Measurements from ENCODE around the gene SEMA4A. TPM values are rescaled to one million over a fixed set of nuclear protein-coding genes. Genes with fewer than 3 reads are reported as not detected.
A peak's percentile ranks its signal among the peaks of the same experiment; 100 is the strongest.

Gene SEMA4A
- total RNA-seq, 3 donors from 2014 or later, result 1.4 to 21.5 (median 9.2) TPM

DNA sequence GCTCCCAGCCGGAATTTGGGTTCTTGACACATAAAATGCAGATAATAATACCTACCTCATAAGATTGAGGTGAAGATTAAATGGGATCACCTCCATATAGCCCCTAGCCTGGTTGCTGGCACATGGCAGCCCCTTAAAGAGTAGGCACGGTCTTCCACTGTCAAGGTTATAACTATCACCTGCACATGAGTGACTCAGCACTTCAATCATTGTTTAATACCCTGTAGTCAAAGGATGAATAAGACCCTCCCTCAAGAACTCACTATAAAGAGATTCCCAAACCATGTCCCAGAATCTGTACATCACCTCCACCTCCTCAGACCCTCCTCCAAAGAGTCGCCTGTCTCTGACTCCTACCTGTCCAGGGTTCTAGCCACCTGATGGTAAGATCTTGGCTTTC, 45.3 kb upstream of the SEMA4A start:
- peaks cover 28 to 30% of the 10 kb centered on the region in 2 donors for H3K4me1 ChIP-seq
- no peak for DNase-seq (ENCODE audit: low spot score in 2 of 2)
- TF ChIP-seq POLR2AphosphoS5 (IDR thresholded peaks at IDR 0.05) (no peak), POLR2A (IDR thresholded peaks at IDR 0.05) (no peak)
- TF ChIP-seq, protein P1, sequence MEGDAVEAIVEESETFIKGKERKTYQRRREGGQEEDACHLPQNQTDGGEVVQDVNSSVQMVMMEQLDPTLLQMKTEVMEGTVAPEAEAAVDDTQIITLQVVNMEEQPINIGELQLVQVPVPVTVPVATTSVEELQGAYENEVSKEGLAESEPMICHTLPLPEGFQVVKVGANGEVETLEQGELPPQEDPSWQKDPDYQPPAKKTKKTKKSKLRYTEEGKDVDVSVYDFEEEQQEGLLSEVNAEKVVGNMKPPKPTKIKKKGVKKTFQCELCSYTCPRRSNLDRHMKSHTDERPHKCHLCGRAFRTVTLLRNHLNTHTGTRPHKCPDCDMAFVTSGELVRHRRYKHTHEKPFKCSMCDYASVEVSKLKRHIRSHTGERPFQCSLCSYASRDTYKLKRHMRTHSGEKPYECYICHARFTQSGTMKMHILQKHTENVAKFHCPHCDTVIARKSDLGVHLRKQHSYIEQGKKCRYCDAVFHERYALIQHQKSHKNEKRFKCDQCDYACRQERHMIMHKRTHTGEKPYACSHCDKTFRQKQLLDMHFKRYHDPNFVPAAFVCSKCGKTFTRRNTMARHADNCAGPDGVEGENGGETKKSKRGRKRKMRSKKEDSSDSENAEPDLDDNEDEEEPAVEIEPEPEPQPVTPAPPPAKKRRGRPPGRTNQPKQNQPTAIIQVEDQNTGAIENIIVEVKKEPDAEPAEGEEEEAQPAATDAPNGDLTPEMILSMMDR (IDR thresholded peaks at IDR 0.05), result no peak

DNA sequence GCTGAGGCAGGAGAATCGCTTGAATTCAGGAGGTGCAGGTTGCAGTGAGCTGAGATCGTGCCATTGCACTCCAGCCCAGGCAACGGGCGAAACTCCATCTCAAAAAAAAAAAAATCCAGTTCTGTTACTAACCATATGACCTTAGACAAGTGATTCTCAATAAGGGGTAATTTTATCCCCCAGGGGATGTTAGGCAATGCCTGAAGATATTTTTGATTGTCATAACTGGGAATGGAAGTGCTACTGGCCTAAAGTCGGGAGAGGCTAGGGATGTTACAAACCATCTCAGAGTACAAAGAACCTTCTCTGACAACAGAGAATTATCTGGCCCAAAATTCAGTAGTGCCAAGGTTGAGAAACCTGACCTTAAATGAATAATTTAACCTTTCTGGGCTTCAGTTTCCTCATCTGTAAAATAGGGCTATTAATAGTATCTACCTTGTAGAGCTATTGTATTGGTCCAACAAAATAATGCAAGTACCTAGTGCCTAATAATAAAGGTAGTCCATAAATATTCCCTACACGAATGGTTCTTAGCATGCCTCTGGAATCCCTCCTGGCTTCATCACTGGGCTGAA, 44.6 kb upstream of the SEMA4A start:
- Histone ChIP-seq H3K4me3 (no peak overlapping the region), H3K27ac (peak overlapping the region; percentile 78 to 99), H3K9me3 (no peaks in the 10 kb centered on the region), H3K4me1 (peaks cover 23 to 29% of the 10 kb centered on the region in 2 donors), H3K27me3 (no peaks in the 10 kb centered on the region), H3K36me3 (no peaks in the 10 kb centered on the region)
- no peak for DNase-seq (ENCODE audit: low spot score in 2 of 2)
- intact Hi-C loops (cut with DNase I; ENCODE audit: low total_unique reads), result no loop called here
- TF ChIP-seq POLR2AphosphoS5 (IDR thresholded peaks at IDR 0.05), result no peak
- no peak for TF ChIP-seq POLR2A (IDR thresholded peaks at IDR 0.05)
- TF ChIP-seq, protein P1 (IDR thresholded peaks at IDR 0.05), result no peak

More for the DNA sequence above, 45.3 kb upstream of the SEMA4A start:
- H3K27me3 ChIP-seq, result no peaks in the 10 kb centered on the region
- no peaks in the 10 kb centered on the region for H3K36me3 ChIP-seq
- intact Hi-C loops (cut with DNase I; ENCODE audit: low total_unique reads), result no loop called here
- no peaks in the 10 kb centered on the region for H3K9me3 ChIP-seq
- H3K27ac ChIP-seq, result peak overlapping the region; percentile 78 to 99
- H3K4me3 ChIP-seq, result no peak overlapping the region

DNA sequence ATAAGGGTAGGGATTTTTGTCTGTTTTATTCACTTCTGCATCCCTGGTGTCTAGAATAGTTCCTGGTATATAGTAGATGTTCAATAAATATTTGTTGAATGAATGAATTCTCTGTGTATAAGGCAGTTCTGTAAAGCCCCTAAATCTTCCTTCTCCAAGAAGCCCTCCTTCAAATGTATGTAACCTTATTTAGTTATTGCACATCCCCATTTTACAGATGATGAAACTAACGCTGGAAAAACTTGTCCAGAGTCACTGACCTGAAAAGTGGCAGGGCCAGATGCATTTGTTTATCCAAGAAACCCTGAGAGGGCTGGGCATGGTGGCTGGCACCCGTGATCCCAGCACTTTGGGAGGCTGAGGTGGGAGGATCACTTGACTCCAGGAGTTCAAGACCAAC, 43.1 kb upstream of the SEMA4A start:
- no peak overlapping the region for H3K4me3 ChIP-seq
- no peaks in the 10 kb centered on the region for H3K36me3 ChIP-seq
- H3K27ac ChIP-seq, result no peak overlapping the region
- no peaks in the 10 kb centered on the region for H3K9me3 ChIP-seq
- TF ChIP-seq POLR2A (IDR thresholded peaks at IDR 0.05) (no peak), POLR2AphosphoS5 (IDR thresholded peaks at IDR 0.05) (no peak)
- TF ChIP-seq, protein P1 (IDR thresholded peaks at IDR 0.05), result no peak
- DNase-seq (ENCODE audit: low spot score in 2 of 2), result no peak
- intact Hi-C loops (cut with DNase I; ENCODE audit: low total_unique reads), result no loop called here
- no peaks in the 10 kb centered on the region for H3K27me3 ChIP-seq
- H3K4me1 ChIP-seq, result peaks cover 8 to 21% of the 10 kb centered on the region in 2 donors

DNA sequence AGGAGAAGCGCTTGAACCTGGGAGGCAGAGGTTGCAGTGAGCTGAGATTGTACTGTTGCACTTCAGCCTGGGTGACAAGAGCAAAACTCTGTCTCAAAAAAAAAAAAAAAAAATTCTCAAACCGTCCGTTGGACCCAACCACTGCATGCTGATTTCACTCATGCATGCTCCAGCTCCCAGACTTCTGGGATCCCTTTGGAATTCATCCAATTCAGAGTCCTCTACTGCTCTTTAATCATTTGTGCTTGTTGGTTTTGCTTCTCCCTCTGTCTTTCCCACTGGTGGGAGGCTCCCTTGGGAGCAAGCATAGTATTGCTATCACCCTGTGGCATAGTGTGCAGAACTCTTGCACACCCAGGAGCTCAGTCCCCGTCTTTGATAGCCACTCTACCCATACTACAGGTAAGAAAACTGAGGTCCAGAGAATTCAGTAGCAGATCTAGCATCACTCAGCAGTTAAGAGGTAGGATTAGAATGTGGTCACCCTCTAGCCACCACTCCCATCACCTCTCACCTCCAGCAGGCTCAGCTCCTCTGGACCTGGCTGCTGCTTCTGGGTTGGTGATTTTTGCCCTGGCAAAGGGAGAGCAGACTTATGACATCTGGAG, 41.9 kb upstream of the SEMA4A start:
- TF ChIP-seq POLR2AphosphoS5 (IDR thresholded peaks at IDR 0.05) (no peak), POLR2A (IDR thresholded peaks at IDR 0.05) (no peak)
- TF ChIP-seq, protein P1 (IDR thresholded peaks at IDR 0.05), result no peak
- Histone ChIP-seq H3K27me3 (no peaks in the 10 kb centered on the region), H3K36me3 (no peaks in the 10 kb centered on the region), H3K4me3 (no peak overlapping the region), H3K27ac (peak overlapping the region; percentile 80 to 98), H3K9me3 (no peaks in the 10 kb centered on the region), H3K4me1 (peaks cover 6 to 15% of the 10 kb centered on the region in 2 donors)
- intact Hi-C loops (cut with DNase I; ENCODE audit: low total_unique reads), result no loop called here
- no peak for DNase-seq (ENCODE audit: low spot score in 2 of 2)
